HepG2 (cell line): Measurements from ENCODE around the gene TENM3. TPM values are rescaled to one million over a fixed set of nuclear protein-coding genes. Genes with fewer than 3 reads are reported as not detected.

Experiments used
- ATAC-seq: fragments of 200-7000 bp; cut with Tn5 transposase; 3 replicates; pipeline ENCODE4 v1.9.1; 2020; ENCODE audit warnings: mild to moderate bottlenecking, moderate library complexity
- BruUV-seq: library from RNA; stranded (reverse); fragments of 400-500 nt; replicated peaks from 2 replicates; lab custom pipeline; 2021; lab: Mats Ljungman, UMichigan
- CTCF ChIA-PET: fragments of 300-600 bp; formaldehyde crosslinking; extraction: SDS; loops from one replicate; lab custom pipeline; 2021; ENCODE audit warnings: low total read pairs, inconsistent platforms, low intra/inter-chr PET ratio; lab: Yijun Ruan, JAX
- POLR2A ChIA-PET: fragments of 350-600 bp; sonication (Branson Sonifier 250); formaldehyde crosslinking; loops from one replicate; lab custom pipeline; 2020; ENCODE audit warnings: antibody characterized with exemption, inconsistent platforms; lab: Yijun Ruan, JAX
- DNase-seq: peaks from one replicate; pipeline ENCODE4 v3.0.0-alpha.2; 2015; ENCODE audit warnings: low spot score
- FAIRE-seq: peaks from 3 replicates; lab custom pipeline; 2011; peaks lifted over from hg19 to GRCh38; lab: Jason Lieb, UNC
- H2AFZ ChIP-seq: one replicate; pipeline ENCODE4 v1.6.1; 2011; ENCODE audit warnings: low read length, inconsistent platforms
- H3K27ac ChIP-seq: fragments of 300-600 bp; 3 replicates; pipeline ENCODE4 v1.8.0; 2011; ENCODE audit warnings: mixed run types, mild to moderate bottlenecking, mixed read lengths, low read length, inconsistent platforms; ENCODE audit not compliant: insufficient read depth; ENCODE audit errors: extremely low read length
- H3K27me3 ChIP-seq, 2 experiments: fragments of 200-600 bp in 1 of 2; 2 replicates in 1 of 2; 3 replicates in 1 of 2; pipeline versions ENCODE4 v1.6.0 to v1.8.0; 2011; ENCODE audit warnings: low read length in 2 of 2, mild to moderate bottlenecking in 2 of 2, moderate library complexity in 2 of 2, inconsistent platforms in 1 of 2; ENCODE audit not compliant: insufficient read depth in 2 of 2, control insufficient read depth in 1 of 2
- H3K36me3 ChIP-seq, 2 experiments: fragments of 200-600 bp in 1 of 2; replicated peaks in 1 of 2; 2 replicates in 1 of 2; 3 replicates in 1 of 2; pipeline versions ENCODE4 v1.5.1 to v1.8.0; 2011; ENCODE audit warnings: low read length in 2 of 2, inconsistent platforms in 1 of 2; ENCODE audit not compliant: insufficient read depth in 2 of 2, control insufficient read depth in 1 of 2
- H3K4me1 ChIP-seq: 2 replicates; pipeline ENCODE4 v1.5.1; 2012; ENCODE audit warnings: low read length, inconsistent platforms; ENCODE audit not compliant: insufficient read depth
- H3K4me2 ChIP-seq: 2 replicates; pipeline ENCODE4 v1.6.0; 2011; ENCODE audit warnings: low read depth, low read length, inconsistent platforms
- H3K4me3 ChIP-seq, 3 experiments: fragments of 200-600 bp in 1 of 3; sonication (generic), shearing (Covaris generic) in 1 of 3; replicated peaks in 1 of 3; 2 replicates each; pipeline ENCODE4 v1.5.1; 2011 to 2016; ENCODE audit warnings: low read length in 3 of 3, inconsistent platforms in 2 of 3, low read depth in 2 of 3, mild to moderate bottlenecking in 2 of 3, control low read depth in 1 of 3, mixed read lengths in 1 of 3; ENCODE audit not compliant: insufficient read depth in 1 of 3
- H3K79me2 ChIP-seq: one replicate; pipeline ENCODE4 v1.6.1; 2011; ENCODE audit warnings: low read length, inconsistent platforms; ENCODE audit not compliant: insufficient read depth
- H3K9ac ChIP-seq: 2 replicates; pipeline ENCODE4 v1.6.0; 2011; ENCODE audit warnings: mild to moderate bottlenecking, low read depth, low read length, inconsistent platforms; ENCODE audit not compliant: insufficient read depth
- H3K9me3 ChIP-seq: 2 replicates; pipeline ENCODE4 v1.5.1; 2012; ENCODE audit warnings: mild to moderate bottlenecking, low read length
- H4K20me1 ChIP-seq: 2 replicates; pipeline ENCODE4 v1.6.0; 2011; ENCODE audit warnings: inconsistent platforms, mild to moderate bottlenecking, low read length, moderate library complexity; ENCODE audit not compliant: insufficient read depth
- CBX5 ChIP-seq: sonication (generic); formaldehyde crosslinking; IDR thresholded peaks from 2 replicates; pipeline ENCODE4 v1.4.0; 2020; ENCODE audit warnings: missing genetic modification reagents, borderline replicate concordance
- DNMT3B ChIP-seq: conservative IDR thresholded peaks from 2 replicates; pipeline ENCODE4 v1.6.1; 2016; ENCODE audit warnings: missing biosample characterization, control low read depth
- GATA4 ChIP-seq: sonication (generic); IDR thresholded peaks from 2 replicates; pipeline ENCODE4 v1.6.1; 2016; ENCODE audit warnings: antibody characterized with exemption, low read depth, borderline replicate concordance
- IRX3 ChIP-seq: sonication (generic); formaldehyde crosslinking; IDR thresholded peaks from 2 replicates; pipeline ENCODE4 v1.8.1; 2023; ENCODE audit warnings: mild to moderate bottlenecking, low read depth, missing genetic modification reagents, borderline replicate concordance
- POLR2G ChIP-seq: fragments of 200-400 bp; formaldehyde crosslinking; IDR thresholded peaks from 2 replicates; pipeline ENCODE4 v1.6.1; 2018; ENCODE audit warnings: mild to moderate bottlenecking, low read depth, low read length, moderate library complexity
- PRDM10 ChIP-seq: sonication (generic); formaldehyde crosslinking; IDR thresholded peaks from 2 replicates; pipeline ENCODE4 v1.4.0; 2020; ENCODE audit warnings: low read depth, missing genetic modification reagents
- RAD21 ChIP-seq: fragments of 450-650 bp; formaldehyde crosslinking; IDR thresholded peaks from 2 replicates; pipeline ENCODE4 v1.5.0; 2020; ENCODE audit warnings: mild to moderate bottlenecking
- SALL1 ChIP-seq: sonication (generic); formaldehyde crosslinking; IDR thresholded peaks from 2 replicates; pipeline ENCODE4 v1.8.0; 2022; ENCODE audit warnings: mild to moderate bottlenecking, missing genetic modification reagents
- SUZ12 ChIP-seq: fragments of 150-350 bp; IDR thresholded peaks from 2 replicates; pipeline ENCODE4 v1.6.1; 2014; ENCODE audit warnings: low read depth, low read length
- TCF7 ChIP-seq: sonication (generic); IDR thresholded peaks from 2 replicates; pipeline ENCODE4 v1.6.1; 2016; ENCODE audit warnings: antibody characterized with exemption, low read depth
- ZGPAT ChIP-seq: IDR thresholded peaks from 2 replicates; pipeline ENCODE4 v1.6.1; 2016; ENCODE audit warnings: mild to moderate bottlenecking
- ZNF142 ChIP-seq: sonication (generic); formaldehyde crosslinking; IDR thresholded peaks from 2 replicates; pipeline ENCODE4 v1.4.0; 2020; ENCODE audit warnings: missing genetic modification reagents
- ZSCAN20 ChIP-seq: sonication (generic); formaldehyde crosslinking; IDR thresholded peaks from 2 replicates; pipeline ENCODE4 v1.4.0; 2020; ENCODE audit warnings: missing genetic modification reagents, mild to moderate bottlenecking, borderline replicate concordance
- ZSCAN22 ChIP-seq: sonication (generic); formaldehyde crosslinking; IDR thresholded peaks from 2 replicates; pipeline ENCODE4 v1.4.0; 2020; ENCODE audit warnings: mild to moderate bottlenecking, missing genetic modification reagents
- WGBS: methylation state at CpG from one replicate; pipeline ENCODE4 v1.1.6; 2017; ENCODE audit warnings: low lambda C conversion rate; 5-methylcytosine and 5-hydroxymethylcytosine counted together
- in situ Hi-C: cut with HindIII; loops from 2 replicates; pipeline ENCODE4 v1.10.0; 2017; ENCODE audit warnings: low pct_unique_long_range_greater_than_20kb; ENCODE audit not compliant: extremely low pct_ligation_motif_present
- intact Hi-C: fragments of 100-400 bp; cut with micrococcal nuclease; formaldehyde crosslinking; loops from one replicate; pipeline ENCODE4 v1.10.0; 2022; ENCODE audit not compliant: unreplicated experiment
- polyA plus RNA-seq, 8 experiments: library from polyadenylated mRNA; depleted of rRNA in 3 of 8; stranded (reverse) in 7 of 8; unstranded in 1 of 8; fragments of >200 nt; fragmentation: Illumina TruSeq in 4 of 8; extraction: Trizol in 4 of 8; gene quantifications; 2 replicates each; pipeline versions ENCODE4 v1.2.1 to v1.2.3, GENCODE V29; 2011 to 2016; ENCODE audit warnings: low read depth in 4 of 8, missing spikeins in 1 of 8, mixed read lengths in 1 of 8; ENCODE audit not compliant: insufficient read depth in 1 of 8
- total RNA-seq, 5 experiments: library from RNA; depleted of rRNA; stranded (reverse); fragments of >200 nt; fragmentation: Illumina TruSeq; extraction: Trizol; gene quantifications; 2 replicates each; pipeline ENCODE4 v1.2.3, GENCODE V29; 2016; ENCODE audit warnings: low read depth in 1 of 5

Gene TENM3
- total and polyA plus RNA-seq, 2 of the 13 experiments (the other 11 are each of a cell fraction or from before 2014, with no cell fraction given) = 0.04 TPM; not detected in 1

- H3K4me1 ChIP-seq = no peaks in the 10 kb centered on the region
- H3K79me2 ChIP-seq = no peaks in the 10 kb centered on the region
- peaks cover 0 to 6% of the 10 kb centered on the region in 2 experiments; a peak in 1 of 5 replicates for H3K27me3 ChIP-seq
- no peak overlapping the region for H3K4me3 ChIP-seq
- in situ Hi-C loops = no loop called here
- no peak overlapping the region for H3K27ac ChIP-seq
- no peak for DNase-seq
- 3% methylated on average over 5 of the region's 5 CpGs for WGBS
- H4K20me1 ChIP-seq = no peaks in the 10 kb centered on the region
- TF ChIP-seq ZGPAT (no peak), RAD21 (CRISPR knock-in tag) (no peak), SUZ12 (no peak), POLR2G (no peak), GATA4 (no peak), IRX3 (CRISPR knock-in tag) (no peak), TCF7 (no peak), CBX5 (CRISPR knock-in tag) (no peak), PRDM10 (CRISPR knock-in tag) (no peak), ZSCAN22 (CRISPR knock-in tag) (no peak), SALL1 (CRISPR knock-in tag) (no peak), ZNF142 (no peak), ZSCAN20 (CRISPR knock-in tag) (no peak), DNMT3B (CRISPR knock-in tag) (no peak)
- FAIRE-seq = no peak
- H3K9ac ChIP-seq = no peak overlapping the region
- no TSS peak for BruUV-seq
- H3K4me2 ChIP-seq = no peak overlapping the region
- no peak overlapping the region for H2AFZ ChIP-seq
- H3K9me3 ChIP-seq = no peaks in the 10 kb centered on the region
- ChIA-PET CTCF (no interaction called here), POLR2A (no interaction called here)
- ATAC-seq = no peak
- intact Hi-C loops = no loop called here
- H3K36me3 ChIP-seq = no peaks in the 10 kb centered on the region
Observed at GRCh38 chr4:182348779-182349326, 105.7 kb downstream of the TENM3 start.
